ACC112 (cell line): Measurements from ENCODE around the gene RNF212B.

Source experiments
- H2AFZ ChIP-seq: fragments of 200-600 bp; sonication (generic); one replicate; pipeline ENCODE4 v1.6.0; 2017; ENCODE audit warnings: antibody characterized with exemption, low read length; ENCODE audit not compliant: unreplicated experiment
- H3K27ac ChIP-seq: fragments of 200-600 bp; sonication (generic); 2 replicates; pipeline ENCODE4 v1.5.1; 2014; ENCODE audit warnings: low read depth, mild to moderate bottlenecking, antibody characterized with exemption, low read length, moderate library complexity
- H3K27me3 ChIP-seq: fragments of 200-600 bp; sonication (generic); 2 replicates; pipeline ENCODE4 v1.6.1; 2014; ENCODE audit warnings: mild to moderate bottlenecking, antibody characterized with exemption, low read length, moderate library complexity, mixed read lengths; ENCODE audit not compliant: insufficient read depth
- H3K36me3 ChIP-seq: fragments of 200-600 bp; sonication (generic); 2 replicates; pipeline ENCODE4 v1.6.1; 2016; ENCODE audit warnings: mild to moderate bottlenecking, antibody characterized with exemption, low read length, moderate library complexity, mixed read lengths; ENCODE audit not compliant: insufficient read depth
- H3K4me1 ChIP-seq: fragments of 200-600 bp; sonication (generic); one replicate; pipeline ENCODE4 v1.6.1; 2016; ENCODE audit warnings: low read length, mixed read lengths; ENCODE audit not compliant: insufficient read depth, unreplicated experiment, control insufficient read depth
- H3K4me3 ChIP-seq: fragments of 200-600 bp; sonication (generic); 2 replicates; pipeline ENCODE4 v1.5.1; 2014; ENCODE audit warnings: mild to moderate bottlenecking, low read depth, low read length
- H3K79me2 ChIP-seq: fragments of 200-600 bp; sonication (generic); one replicate; pipeline ENCODE4 v1.6.0; 2016; ENCODE audit warnings: low read length; ENCODE audit not compliant: control insufficient read depth, unreplicated experiment, insufficient read depth

RNF212B gene

DNA sequence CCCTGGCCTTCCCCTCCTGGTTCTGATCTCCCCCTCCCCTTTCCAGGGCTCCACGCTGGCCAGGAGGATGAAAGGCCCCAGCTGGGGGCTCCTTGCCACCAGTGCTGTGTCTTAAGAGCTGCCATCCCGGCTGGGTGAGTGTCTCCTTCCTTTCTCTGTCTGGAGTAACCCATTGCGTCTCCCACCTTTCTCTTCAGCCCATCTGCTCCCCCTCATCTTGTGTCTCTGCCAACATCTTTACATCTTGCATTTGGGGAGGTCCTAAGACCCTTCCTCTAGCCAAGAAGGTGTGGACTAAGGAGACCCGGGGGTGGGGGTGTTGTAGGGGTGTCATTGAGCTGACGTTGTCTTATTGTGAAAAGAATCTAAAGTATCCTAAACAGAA, 69.4 kb downstream of the RNF212B start:
- Histone ChIP-seq H3K36me3 (peaks cover 15% of the 10 kb centered on the region), H3K27ac (peak overlapping the region; percentile 66), H3K4me3 (peak overlapping the region; percentile 94), H3K79me2 (peaks cover 53% of the 10 kb centered on the region), H3K4me1 (peaks cover 32% of the 10 kb centered on the region), H2AFZ (no peak overlapping the region), H3K27me3 (no peaks in the 10 kb centered on the region)

DNA sequence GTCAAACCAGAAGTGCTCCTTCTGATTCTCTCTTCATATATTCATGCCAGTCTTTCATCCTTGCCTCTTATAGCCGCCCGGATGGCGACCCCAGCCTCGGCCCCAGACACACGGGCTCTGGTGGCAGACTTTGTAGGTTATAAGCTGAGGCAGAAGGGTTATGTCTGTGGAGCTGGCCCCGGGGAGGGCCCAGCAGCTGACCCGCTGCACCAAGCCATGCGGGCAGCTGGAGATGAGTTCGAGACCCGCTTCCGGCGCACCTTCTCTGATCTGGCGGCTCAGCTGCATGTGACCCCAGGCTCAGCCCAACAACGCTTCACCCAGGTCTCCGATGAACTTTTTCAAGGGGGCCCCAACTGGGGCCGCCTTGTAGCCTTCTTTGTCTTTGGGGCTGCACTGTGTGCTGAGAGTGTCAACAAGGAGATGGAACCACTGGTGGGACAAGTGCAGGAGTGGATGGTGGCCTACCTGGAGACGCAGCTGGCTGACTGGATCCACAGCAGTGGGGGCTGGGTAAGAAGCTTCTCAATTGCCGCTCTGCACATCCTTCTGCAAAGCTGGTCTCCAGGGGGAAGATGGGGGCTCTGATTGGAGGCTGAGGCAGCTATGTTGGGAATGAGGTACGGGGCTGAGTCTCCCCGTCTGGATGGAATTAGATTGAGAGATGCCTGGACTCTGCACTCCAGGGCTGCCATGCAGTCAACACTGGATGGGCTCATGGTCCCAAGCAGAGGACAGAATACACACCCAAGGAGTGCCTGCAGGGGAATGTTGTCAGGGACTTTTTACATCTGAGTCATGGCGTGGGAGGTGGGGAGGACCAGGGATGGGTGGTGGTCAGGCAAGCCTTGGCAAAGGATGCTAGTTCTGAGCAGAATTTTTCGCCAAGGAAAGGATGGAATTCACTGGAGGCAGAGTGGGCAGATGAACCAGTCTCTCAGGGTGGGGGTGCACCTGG, 70.2 kb downstream of the RNF212B start:
- Histone ChIP-seq H3K4me3 (peak overlapping the region; percentile 94), H3K4me1 (peaks cover 32% of the 10 kb centered on the region), H2AFZ (no peak overlapping the region), H3K27me3 (no peaks in the 10 kb centered on the region), H3K79me2 (peaks cover 59% of the 10 kb centered on the region), H3K27ac (peak overlapping the region; percentile 66), H3K36me3 (peaks cover 21% of the 10 kb centered on the region)

DNA sequence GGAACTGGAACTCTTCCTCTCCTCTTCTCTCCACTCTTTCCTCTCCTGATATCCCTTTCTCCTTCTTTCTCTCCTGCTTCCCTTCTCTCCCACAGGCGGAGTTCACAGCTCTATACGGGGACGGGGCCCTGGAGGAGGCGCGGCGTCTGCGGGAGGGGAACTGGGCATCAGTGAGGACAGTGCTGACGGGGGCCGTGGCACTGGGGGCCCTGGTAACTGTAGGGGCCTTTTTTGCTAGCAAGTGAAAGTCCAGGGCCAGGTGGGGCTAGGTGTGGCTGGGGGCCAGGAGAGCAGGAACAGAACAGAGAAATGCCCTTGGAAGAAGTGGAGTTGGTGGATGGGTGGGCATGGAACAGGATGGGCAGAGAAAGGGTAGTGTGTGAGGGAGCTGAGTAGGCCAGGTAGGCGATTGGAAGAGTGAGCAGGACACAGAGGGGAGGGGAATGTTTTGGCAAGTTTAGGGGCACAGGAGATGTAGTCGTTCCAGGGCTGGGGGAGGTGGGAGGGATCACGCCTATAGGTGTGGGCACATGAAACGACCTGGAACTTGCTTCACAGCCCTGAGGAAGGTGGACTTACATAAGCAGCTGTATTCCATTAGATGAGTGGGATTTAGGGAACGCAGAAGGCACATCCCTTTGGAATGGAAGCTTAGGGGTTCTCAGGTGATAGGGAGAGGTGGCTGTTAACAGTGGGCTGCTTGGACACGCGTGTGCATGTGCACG, 71.1 kb downstream of the RNF212B start:
- Histone ChIP-seq H3K36me3 (peaks cover 23% of the 10 kb centered on the region), H3K27me3 (no peaks in the 10 kb centered on the region), H3K27ac (no peak overlapping the region), H3K4me3 (peak overlapping the region; percentile 94), H3K79me2 (peaks cover 64% of the 10 kb centered on the region), H2AFZ (no peak overlapping the region), H3K4me1 (peaks cover 32% of the 10 kb centered on the region)

GRCh38 chr14:23310546-23310945, 72.8 kb downstream of the RNF212B start:
- Histone ChIP-seq H3K27me3 (no peaks in the 10 kb centered on the region), H3K4me3 (no peak overlapping the region), H3K36me3 (peaks cover 26% of the 10 kb centered on the region), H2AFZ (no peak overlapping the region), H3K79me2 (peaks cover 64% of the 10 kb centered on the region), H3K27ac (no peak overlapping the region), H3K4me1 (peaks cover 34% of the 10 kb centered on the region)

DNA sequence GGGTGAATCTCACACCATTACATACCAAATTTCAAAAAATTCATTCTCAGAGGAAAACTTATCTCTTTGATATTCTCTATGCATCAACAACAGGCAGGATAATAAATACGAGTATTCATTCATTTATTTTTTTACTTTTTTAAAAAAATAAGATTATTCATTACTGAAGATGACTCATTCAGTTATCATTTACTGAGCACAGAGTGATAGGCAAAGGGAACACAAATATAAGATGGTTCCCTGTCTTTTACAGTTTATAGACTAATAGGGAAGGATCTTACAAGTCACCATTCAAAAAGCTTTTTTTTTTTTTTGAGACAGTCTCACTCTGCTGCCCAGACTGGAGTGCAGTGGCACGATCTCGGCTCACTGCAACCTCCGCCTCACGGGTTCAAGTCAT, 78.6 kb downstream of the RNF212B start:
- no peak overlapping the region for H3K27ac ChIP-seq
- peaks cover 23% of the 10 kb centered on the region for H3K79me2 ChIP-seq
- peaks cover 43% of the 10 kb centered on the region for H3K36me3 ChIP-seq
- no peaks in the 10 kb centered on the region for H3K27me3 ChIP-seq
- H3K4me3 ChIP-seq: no peak overlapping the region
- peaks cover 17% of the 10 kb centered on the region for H3K4me1 ChIP-seq
- H2AFZ ChIP-seq: no peak overlapping the region

GRCh38 chr14:23319746-23320583, 82.2 kb downstream of the RNF212B start:
- Histone ChIP-seq H3K27ac (peak overlapping the region; percentile 93), H2AFZ (peak overlapping the region; percentile 98), H3K79me2 (peaks cover 35% of the 10 kb centered on the region), H3K27me3 (no peaks in the 10 kb centered on the region), H3K4me1 (peaks cover 25% of the 10 kb centered on the region), H3K36me3 (peaks cover 40% of the 10 kb centered on the region), H3K4me3 (peak overlapping the region; percentile 68)

GRCh38 chr14:23320584-23321571, 83.1 kb downstream of the RNF212B start, which contains the start of gene PABPN1:
Gene PABPN1 (plus strand): TSS chr14:23321457. CDS start chr14:23321470, 13 bp downstream.
- peaks cover 35% of the 10 kb centered on the region for H3K79me2 ChIP-seq
- H3K4me3 ChIP-seq: peak within 1 kb of the TSS; percentile 91
- H2AFZ ChIP-seq: peak within 1 kb of the TSS; percentile 98
- H3K36me3 ChIP-seq: peaks cover 39% of the 10 kb centered on the region
- peaks cover 20% of the 10 kb centered on the region for H3K4me1 ChIP-seq
- H3K27me3 ChIP-seq: no peaks in the 10 kb centered on the region
- H3K27ac ChIP-seq: peak within 1 kb of the TSS; percentile 93

GRCh38 chr14:23321572-23322547, 84.1 kb downstream of the RNF212B start:
- peaks cover 33% of the 10 kb centered on the region for H3K79me2 ChIP-seq
- no peaks in the 10 kb centered on the region for H3K27me3 ChIP-seq
- H3K36me3 ChIP-seq: peaks cover 37% of the 10 kb centered on the region
- no peak overlapping the region for H2AFZ ChIP-seq
- H3K4me1 ChIP-seq: peaks cover 14% of the 10 kb centered on the region
- H3K27ac ChIP-seq: peak overlapping the region; percentile 90
- H3K4me3 ChIP-seq: peak overlapping the region; percentile 91
